ENCODE measurements around the gene CNOT3.
"Not testable (repeated sequence)": the region's sequence is repeated elsewhere in the genome, so short reads cannot be mapped to it uniquely, and the experiment has no call there.

The CNOT3 gene

DNA sequence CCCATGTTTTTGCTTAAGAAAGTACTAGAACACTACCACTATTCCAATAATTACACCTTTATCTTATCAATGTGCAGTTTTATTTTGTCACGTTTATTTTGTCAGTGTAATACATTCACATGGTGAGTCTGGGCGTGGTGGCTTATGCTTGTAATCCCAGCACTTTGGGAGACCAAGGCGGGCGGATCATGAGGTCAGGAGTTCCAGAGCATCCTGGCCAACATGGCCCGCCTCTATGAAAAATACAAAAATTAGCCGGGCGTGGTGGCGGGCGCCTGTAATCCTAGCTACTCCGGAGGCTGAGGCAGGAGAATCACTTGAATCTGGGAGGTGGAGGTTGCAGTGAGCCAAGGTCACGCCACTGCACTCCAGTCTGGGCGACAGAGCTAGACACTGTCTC is 56.9 kb downstream of the CNOT3 start:
- DNase-seq, result not testable (repeated sequence)

DNA sequence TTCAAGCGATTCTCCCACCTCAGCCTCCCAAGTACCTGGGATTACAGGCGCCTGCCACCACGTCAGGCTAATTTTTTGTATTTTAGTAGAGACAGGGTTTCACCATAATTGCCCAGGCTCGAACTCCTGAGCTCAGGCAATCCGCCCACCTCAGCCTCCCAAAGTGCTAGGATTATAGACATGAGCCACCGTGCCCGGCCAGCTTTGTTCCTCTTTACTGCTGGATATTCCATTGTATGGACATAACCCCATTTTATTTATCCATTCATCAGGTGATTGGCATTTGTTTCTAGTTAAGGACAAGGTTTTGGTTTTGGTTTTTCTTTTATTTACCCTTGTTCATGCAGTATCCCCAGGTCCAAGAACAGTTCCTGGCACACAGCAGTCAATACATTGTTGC is 59.0 kb downstream of the CNOT3 start:
- DNase-seq, result no peak

DNA sequence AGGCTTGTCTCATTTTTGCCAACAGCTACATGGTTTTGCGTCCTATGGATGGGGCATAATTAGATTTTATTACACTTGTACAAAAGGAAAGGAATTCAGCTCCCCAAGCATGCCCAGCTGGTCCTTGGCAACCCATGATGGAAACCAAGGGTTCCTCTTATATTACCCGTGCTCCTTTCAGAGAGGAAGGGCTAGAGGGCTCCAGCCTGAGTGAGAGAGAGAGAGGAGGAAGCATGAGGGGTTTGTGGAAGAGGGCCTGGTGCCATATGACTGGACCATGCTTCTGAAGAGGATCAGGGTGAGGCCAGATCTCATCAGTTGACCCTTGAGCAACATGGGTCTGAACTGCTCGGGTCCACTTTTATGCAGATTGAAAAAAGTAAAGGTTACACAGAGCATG is 59.6 kb downstream of the CNOT3 start:
- no peak for DNase-seq

DNA sequence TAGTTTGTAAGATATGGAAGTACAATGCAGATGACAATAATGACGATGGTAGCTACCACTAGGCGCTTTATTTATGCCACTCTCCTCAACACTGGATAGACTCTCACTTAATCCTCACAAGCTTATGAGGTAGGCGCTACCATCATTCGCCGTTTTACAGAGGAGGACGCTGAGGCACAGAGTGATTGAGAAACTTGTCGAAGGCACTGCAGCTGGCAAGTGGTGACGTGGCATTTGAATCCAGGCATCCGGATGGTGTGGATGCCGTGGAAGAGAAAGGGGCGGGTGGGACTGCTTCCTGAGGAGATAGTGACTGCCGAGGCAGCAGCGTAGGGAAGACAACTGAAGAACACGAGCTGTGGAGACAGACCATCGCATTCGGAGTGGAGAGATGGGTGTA is 61.8 kb downstream of the CNOT3 start:
- no peak for DNase-seq

DNA sequence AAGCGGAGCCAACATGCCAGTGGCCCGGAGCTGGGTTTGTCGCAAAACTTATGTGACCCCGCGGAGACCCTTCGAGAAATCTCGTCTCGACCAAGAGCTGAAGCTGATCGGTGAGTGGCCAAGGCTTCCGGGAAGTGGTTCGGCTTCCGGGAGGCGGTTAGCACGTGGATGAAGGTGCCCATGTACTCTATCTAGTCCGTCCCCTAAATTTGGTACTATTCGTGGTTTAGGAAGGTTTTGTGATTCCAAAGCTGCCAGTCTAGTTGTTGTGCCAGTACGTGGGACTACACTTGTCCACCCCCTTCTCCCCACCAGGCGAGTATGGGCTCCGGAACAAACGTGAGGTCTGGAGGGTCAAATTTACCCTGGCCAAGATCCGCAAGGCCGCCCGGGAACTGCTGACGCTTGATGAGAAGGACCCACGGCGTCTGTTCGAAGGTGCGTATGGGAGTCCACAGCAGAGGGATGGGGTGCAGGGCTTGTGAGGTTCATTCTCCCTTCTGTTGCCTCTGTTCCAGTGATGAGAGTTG is 63.7 kb downstream of the CNOT3 start:
- DNase-seq, result no peak

DNA sequence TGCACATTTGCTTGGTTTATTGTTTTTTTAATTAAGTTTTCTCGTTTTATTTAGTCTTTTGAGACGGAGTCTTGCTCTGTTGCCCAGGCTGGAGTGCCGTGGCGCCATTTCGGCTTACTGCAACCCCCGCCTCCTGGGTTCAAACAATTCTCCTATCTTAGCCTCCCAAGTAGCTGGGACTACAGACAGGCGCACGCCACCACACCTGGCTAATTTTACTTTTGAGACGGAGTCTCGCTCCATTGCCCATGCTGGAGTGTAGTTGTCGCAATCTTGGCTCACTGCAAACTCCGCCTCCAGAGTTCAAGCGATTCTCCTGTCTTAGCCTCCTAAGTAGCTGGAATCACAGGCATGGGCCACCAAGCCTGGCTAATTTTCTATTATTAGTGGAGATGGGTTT is 64.4 kb downstream of the CNOT3 start:
- DNase-seq, result no peak

DNA sequence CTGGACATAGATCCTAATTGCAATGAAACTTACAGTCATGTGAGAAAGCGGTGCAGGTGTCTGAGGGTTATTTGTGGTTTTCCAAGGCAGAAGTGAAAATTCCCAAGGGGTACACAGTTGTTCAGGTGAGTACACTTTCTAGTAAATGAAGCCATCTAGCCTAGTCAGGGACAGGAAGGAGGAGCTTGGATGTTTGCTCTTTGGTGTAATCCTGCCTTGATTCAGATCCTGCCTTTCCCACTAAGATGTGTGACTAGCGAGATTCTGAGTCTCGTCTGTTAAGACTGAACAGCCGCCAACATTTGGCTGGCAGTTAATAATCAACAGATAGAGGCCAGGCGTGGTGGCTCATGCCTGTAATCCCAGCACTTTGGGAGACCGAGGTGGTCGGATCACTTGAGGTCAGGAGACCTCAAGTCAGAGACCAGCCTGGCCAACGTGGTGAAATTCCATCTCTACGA is 65.6 kb downstream of the CNOT3 start:
- DNase-seq, result no peak

DNA sequence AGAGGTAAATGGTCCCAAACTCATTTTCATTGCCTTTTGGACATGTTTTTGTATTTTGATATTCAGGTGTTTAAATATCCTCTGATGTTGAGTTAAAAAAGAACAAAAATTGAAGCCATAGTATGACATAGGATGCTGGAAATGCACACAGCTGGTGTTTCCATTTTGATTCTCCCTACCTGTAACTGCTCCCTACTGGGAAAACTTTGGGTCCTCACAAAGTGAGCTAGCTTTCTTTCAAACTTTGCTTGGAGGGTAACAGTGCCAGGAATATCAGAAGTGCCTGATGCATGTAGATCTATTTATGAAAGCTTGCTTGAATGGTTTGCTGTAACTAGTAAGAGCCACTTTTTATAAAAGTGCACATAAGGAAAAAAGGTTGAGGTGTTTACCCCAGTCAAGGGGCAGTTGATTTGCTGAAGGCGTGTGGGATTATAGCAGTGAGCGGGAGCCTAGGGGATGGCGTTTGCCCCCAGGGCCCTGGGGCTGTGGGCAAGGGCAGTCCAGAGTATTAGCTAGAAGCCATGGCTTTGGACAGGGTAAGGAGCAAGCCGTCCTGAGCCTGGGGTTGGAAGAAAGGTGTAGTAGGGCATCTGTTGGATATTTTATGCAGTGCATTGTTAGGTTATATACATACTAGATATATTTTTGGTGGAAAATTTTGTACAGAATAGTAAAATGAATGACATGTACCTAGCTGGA is 67.4 kb downstream of the CNOT3 start:
- no peak for DNase-seq
